Kasumi-1 (cell line): ENCODE results near the gene RPL22.

Source experiments
- DNase-seq, 2 experiments: peaks; one replicate each; lab custom pipeline; 2025; lab: John Stamatoyannopoulos, UW

Gene RPL22

GRCh38 chr1:6171548-6172124 lies 27.8 kb downstream of the RPL22 start:
- peak in 1 of 2 experiments; percentile 23 for DNase-seq

GRCh38 chr1:6170742-6171201 lies 28.6 kb downstream of the RPL22 start:
- no peak for DNase-seq

GRCh38 chr1:6170116-6170741 lies 29.2 kb downstream of the RPL22 start:
- no peak for DNase-seq

- no peak for DNase-seq
Observed at GRCh38 chr1:6168947-6169586, 30.3 kb downstream of the RPL22 start.

- DNase-seq, result no peak
Observed at GRCh38 chr1:6167391-6168303, 31.7 kb downstream of the RPL22 start.

GRCh38 chr1:6166655-6167390 lies 32.6 kb downstream of the RPL22 start:
- no peak for DNase-seq

- DNase-seq, result no peak
Observed at GRCh38 chr1:6166221-6166620, 33.2 kb downstream of the RPL22 start.

GRCh38 chr1:6165441-6165985 lies 33.9 kb downstream of the RPL22 start:
- no peak for DNase-seq

GRCh38 chr1:6165027-6165426 lies 34.4 kb downstream of the RPL22 start:
- DNase-seq, result no peak

GRCh38 chr1:6163973-6164617 lies 35.3 kb downstream of the RPL22 start:
- DNase-seq, result no peak

- DNase-seq, result no peak
Observed at GRCh38 chr1:6163191-6163972, 36.0 kb downstream of the RPL22 start.

GRCh38 chr1:6162773-6163172 lies 36.6 kb downstream of the RPL22 start:
- DNase-seq, result no peak

- no peak for DNase-seq
Observed at GRCh38 chr1:6162341-6162740, 37.1 kb downstream of the RPL22 start.

- no peak for DNase-seq
Observed at GRCh38 chr1:6158181-6158580, 41.2 kb downstream of the RPL22 start.

- no peak for DNase-seq
Observed at GRCh38 chr1:6157528-6158174, 41.7 kb downstream of the RPL22 start.

- no peak for DNase-seq
Observed at GRCh38 chr1:6157132-6157527, 42.3 kb downstream of the RPL22 start.

GRCh38 chr1:6154525-6155319 lies 44.7 kb downstream of the RPL22 start:
- no peak for DNase-seq

GRCh38 chr1:6152882-6153281 lies 46.5 kb downstream of the RPL22 start:
- no peak for DNase-seq

- DNase-seq, result no peak
Observed at GRCh38 chr1:6152181-6152580, 47.2 kb downstream of the RPL22 start.
